CD4-positive, alpha-beta T cell treated with Interleukin-6 at 100 ng/mL for 8 hours (primary cell): ENCODE results near the gene CELA2B.
"Not testable (repeated sequence)": the region's sequence is repeated elsewhere in the genome, so short reads cannot be mapped to it uniquely, and the experiment has no call there.

Experiments
- DNase-seq: peaks from one replicate; pipeline ENCODE4 v3.0.0-alpha.2; 2020; ENCODE audit warnings: mixed read lengths, low spot score

Gene CELA2B

DNA sequence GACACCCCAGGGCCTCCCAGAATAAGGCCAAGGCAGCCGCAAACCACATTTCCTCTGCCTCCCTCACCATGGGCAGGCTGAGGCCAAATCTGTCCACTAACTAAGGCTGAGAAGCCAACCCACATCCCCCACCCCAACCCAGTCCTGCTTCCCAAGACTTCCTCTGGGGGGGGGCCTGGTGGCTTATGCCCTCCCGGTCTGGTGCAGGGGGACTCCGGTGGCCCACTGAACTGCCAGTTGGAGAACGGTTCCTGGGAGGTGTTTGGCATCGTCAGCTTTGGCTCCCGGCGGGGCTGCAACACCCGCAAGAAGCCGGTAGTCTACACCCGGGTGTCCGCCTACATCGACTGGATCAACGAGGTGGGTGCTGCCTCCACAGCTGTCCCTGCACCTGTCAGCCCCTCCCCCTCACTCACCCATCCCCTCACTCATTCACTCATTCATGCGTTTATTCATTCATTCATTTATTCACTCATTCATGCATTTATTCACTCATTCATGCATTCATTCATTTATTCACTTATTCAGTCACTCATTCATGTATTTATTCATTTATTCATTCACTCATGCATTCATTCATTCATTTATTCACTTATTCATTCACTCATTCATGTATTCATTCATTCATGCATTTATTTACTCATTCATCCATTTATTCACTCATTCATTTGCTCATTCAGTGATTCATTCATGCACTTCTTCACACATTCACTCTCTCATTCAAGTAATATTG is 30.3 kb upstream of the CELA2B start:
- DNase-seq: no peak

DNA sequence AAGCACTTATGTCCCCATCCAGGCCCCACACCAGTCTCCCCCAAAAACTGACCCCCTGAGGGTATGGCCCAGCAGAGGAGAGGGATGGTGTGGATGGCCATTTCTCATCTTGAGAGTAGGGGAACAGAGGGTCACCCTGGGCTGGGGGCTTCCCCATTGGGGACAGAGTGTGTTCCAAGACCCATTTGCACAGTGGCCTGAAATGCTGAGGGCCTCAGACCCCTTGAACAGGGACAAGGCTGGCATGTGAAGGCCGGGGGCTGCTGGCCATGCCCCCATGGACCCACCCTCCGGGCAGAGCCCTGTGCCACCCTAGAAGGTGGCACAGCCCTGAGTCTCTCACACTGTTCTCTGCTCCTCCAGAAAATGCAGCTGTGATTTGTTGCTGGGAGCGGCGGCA is 29.7 kb upstream of the CELA2B start:
- DNase-seq: no peak

GRCh38 chr1:15448877-15449462 is 26.9 kb upstream of the CELA2B start:
- no peak for DNase-seq

DNA sequence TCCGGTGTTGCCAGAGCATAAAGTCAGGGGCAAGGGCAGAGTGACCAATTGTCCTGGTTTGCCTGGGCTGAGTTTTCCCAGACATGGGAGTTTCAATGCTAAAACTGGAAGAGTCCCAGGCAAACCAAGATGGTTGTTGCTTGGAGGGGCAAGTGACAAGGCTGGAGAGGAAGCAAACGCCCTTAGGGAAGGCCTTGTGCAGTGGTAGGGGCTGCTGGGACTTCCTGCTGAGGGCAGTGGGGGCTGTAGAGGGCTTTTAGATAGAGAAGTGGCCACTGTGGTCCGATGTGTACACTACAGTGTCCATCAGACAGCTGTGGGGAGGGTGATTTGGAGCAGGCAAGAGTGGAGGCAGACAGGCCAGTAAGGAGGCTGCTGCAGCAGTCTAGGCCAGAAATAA is 26.3 kb upstream of the CELA2B start:
- no peak for DNase-seq

GRCh38 chr1:15451014-15451722 is 24.7 kb upstream of the CELA2B start:
- no peak for DNase-seq

DNA sequence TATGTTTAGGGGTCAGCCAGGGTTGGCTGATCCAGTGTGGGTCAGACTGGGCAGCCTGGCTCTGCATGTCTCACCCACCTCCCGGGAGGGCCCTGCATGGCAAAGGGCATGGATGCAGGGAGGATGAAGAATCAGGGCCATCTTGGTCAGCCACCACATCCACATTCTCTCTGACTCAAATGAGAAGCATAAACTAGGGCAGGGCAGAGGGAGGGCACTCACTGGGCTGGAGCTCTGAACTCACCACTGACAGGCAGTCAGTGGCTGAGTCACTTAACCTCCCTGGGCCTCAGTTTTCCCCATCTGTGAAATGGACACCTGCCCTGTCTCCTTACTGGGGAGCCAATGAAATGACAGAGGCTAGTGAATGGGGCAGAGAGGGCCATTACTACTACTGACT is 23.7 kb upstream of the CELA2B start:
- DNase-seq: no peak

DNA sequence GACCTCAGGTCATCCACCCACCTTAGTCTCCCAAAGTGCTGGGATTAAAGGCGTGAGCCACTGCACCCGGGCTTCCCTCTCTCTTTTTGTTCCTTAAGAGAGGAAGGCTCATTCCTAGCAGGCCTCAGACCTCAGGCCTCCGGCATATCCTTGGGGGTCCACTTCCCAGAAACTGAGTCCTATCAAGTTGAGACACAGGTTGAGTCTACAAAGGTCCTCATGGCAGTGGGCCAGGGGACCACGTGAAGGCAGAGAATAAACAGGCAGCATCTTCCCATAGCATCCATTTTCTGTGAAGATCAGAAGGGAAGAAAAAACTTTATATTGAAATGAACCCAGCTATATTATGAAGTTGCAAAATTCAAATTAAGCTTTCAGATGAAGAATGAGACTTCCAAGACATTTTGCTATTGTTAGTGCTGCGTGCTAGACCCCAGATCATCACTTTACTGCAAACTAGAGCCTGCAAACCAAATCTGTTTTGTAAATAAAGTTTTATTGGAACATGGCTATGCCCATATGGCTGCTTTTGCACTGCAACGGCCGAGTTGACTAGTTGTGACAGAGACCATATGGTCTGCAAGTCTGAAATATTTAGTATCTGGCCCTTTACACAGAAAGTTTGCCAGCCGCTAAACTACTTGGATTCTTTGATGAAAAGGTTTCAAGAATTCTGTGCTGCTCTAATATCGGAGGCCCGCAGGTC is 22.9 kb upstream of the CELA2B start:
- DNase-seq: no peak

DNA sequence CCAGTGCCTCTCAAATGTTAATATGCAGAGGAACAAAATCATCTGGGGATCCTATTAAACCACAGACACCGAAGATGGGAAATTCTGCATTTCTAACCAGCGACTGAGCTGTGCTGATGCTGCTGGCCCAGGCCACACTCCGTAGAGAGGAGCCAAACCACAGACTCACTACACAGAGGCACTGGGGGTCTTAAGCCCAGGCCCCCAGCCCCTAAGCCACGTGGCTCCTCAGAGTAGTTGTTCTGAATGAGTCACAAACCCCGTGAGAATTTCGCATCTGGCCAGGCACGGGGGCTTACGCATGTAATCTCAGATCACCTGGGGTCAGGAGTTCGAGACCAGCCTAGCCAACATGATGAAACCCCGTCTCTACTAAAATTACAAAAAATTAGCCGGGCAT is 22.2 kb upstream of the CELA2B start:
- no peak for DNase-seq

GRCh38 chr1:15454256-15454655 is 21.6 kb upstream of the CELA2B start:
- no peak for DNase-seq

DNA sequence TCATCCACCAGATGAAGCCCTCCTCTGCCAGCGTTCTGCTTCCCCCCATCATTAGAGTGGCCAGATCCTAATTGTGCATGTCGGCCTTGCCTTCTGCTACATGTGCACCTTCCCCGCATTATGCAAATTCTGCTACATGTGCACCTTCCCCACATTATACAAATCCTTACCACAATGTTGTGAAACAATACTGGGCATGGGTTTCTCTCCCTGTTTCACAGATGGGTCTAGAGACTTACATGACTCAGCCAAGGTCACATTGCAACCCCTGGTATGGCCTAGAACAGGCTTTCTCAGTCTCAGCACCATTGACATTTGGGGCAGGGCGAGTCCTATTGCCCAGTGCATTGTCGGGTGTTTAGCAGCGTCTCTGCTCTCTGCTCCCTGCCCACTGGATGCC is 20.4 kb upstream of the CELA2B start:
- no peak for DNase-seq

DNA sequence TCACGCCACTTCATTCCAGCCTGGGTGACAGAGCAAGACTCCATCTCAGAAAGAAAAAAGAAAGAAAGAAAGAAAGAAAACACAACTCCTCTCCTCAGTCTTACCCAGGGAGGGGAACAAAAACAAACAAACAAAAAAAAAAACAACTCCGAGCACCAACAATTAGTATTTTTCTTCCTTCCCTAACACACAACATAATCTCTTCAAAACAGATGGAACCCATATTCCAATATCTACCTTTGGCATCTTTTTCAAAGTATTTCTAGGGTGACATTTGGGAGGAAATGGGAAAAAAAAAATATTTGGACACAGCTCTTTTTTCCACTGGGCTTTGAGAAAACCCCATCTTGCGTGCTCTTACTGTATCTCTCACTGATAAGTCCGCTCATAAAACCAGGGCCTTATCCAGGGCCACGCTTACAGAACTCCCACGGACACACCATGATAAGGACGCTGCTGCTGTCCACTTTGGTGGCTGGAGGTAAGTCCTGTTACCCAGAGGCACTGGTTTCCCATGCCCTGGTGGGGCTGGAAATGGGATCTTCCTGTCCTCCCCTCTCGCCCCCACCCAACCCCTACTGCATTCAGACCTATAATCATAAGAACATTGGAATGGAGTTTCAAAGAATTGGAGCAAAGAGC is 19.5 kb upstream of the CELA2B start, which contains the start of gene CELA2A:
Gene CELA2A (plus strand): TSS at position 420 of the 642 bp plus-strand sequence. CDS start 22 bp downstream, at position 442.
- no peak for DNase-seq

DNA sequence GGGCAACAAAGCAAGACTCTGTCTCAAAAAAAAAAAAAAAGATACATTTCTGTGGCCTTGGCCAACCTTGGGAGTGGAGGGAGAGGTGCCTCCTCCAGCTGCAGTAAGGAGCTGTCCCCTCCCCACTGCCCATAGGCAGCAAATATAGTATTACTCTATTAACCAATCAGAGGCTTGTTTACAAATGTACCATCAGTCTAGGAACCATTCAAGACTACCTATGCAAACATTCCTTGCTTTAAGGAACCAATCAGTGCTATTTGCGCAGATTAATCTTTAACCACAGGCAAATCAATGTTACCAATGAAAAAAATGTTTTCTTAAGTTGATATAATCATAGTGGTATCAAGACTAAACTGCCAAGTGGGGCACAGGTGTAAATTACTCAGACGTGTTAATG is 18.3 kb upstream of the CELA2B start:
- no peak for DNase-seq

GRCh38 chr1:15458388-15458787 is 17.5 kb upstream of the CELA2B start:
- DNase-seq: not testable (repeated sequence)

GRCh38 chr1:15459771-15460707 is 15.9 kb upstream of the CELA2B start:
- DNase-seq: no peak

DNA sequence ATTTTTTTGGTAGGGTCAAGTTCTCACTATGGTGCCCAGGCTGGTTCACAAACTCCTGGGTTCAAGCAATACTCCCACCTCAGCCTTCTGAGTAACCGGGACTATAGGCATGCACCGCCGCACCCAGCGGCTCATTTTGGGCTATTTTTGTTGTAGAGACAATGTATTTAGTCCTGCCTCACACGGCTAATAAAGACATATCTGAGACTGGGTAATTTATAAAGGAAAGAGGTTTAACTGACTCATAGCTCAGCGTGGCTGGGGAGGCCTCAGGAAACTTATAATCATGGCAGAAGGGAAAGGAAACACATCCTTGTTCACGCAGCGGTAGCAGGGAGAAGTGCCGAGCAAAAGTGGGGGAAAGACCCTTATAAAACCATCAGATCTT is 15.2 kb upstream of the CELA2B start:
- no peak for DNase-seq

DNA sequence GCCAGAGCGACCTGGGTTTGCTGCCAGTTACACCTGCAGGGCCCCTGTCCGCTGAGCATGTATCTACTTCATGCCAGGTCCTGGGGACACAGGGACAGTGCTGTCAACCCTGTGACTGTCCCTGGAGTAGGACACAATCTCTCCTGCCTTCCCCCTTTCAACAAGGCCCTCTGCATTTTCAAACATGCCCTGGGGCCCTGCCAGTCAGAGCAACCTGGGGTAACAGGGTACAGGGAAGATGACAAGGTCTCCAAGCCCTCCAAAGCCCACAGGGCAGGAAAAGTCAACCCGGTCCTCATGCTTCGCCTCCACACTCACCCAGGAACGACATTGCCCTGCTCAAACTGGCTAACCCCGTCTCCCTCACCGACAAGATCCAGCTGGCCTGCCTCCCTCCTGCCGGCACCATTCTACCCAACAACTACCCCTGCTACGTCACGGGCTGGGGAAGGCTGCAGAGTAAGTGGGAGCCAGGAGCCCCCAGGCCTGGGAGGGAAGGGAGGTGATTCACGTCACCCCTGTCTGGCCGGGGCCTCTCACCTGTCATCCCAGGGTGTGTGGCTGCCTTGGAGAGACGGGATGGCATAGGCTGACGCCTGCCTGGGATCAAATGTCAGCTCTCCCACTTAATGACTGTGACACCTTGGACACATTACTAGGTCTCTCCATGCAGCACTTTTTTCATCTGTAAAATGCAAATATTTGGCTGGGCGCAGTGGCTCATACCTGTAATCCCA is 12.7 kb upstream of the CELA2B start:
- DNase-seq: not testable (repeated sequence)

GRCh38 chr1:15463926-15464322 is 12.0 kb upstream of the CELA2B start:
- DNase-seq: not testable (repeated sequence)

GRCh38 chr1:15465674-15466073 is 10.2 kb upstream of the CELA2B start:
- DNase-seq: no peak

DNA sequence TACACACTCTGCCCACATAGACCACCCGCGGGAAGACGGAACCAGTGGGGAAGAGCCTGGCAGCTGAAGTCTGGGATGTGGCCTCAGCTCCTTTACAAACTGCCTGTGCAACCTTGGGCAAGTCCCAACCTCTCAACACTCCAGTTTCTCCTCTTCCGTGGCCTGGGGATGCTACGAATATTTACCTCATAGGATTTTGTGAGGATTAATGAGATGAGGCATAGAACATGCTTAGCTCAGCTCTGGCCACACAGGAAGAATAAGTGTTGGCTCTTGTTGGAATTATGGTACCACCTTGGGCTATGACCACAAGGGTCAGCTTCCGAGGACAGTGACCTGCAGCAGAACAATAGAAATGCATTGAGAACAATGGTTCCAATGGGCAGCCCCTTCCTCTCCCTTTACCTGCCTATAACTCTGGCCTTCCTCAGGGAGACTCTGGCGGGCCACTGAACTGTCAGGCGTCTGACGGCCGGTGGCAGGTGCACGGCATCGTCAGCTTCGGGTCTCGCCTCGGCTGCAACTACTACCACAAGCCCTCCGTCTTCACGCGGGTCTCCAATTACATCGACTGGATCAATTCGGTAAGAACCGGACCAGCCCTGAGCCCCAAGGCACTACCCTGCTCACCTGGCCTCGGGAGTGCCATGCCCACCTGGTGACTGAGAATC is 8.8 kb upstream of the CELA2B start:
- DNase-seq: not testable (repeated sequence)

DNA sequence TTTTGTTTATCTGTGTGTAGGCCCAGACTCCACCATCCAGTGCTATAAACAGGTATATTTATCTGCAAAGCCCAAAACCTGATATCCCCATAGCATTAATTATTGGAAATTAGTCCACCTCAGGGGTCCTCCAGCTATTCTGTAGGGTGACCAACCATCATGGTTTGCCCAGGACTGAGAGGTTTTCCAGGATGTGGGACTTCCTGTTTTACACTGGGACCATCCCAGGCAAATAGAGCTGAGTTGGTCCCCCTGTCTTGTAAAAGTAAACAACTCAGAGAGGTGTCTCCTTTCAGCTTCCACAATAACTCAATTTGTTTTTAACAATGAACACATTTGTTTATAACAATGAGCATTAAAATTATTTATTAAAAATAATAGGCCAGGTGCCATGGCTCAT is 7.8 kb upstream of the CELA2B start:
- DNase-seq: no peak
